NT2/D1 (cell line): ENCODE data around the gene HNRNPUL1.

Experiments
- DNase-seq: peaks from one replicate; pipeline ENCODE4 v3.0.0-alpha.2; 2011; ENCODE audit warnings: low read depth, low spot score
- H3K27me3 ChIP-seq: 2 replicates; pipeline ENCODE4 v1.6.0; 2011; ENCODE audit warnings: mild to moderate bottlenecking; ENCODE audit not compliant: insufficient read length, insufficient read depth
- H3K36me3 ChIP-seq: 2 replicates; pipeline ENCODE4 v1.6.1; 2011; ENCODE audit warnings: mild to moderate bottlenecking, low read length, mixed read lengths; ENCODE audit not compliant: insufficient read depth, insufficient read length
- H3K4me1 ChIP-seq: 2 replicates; pipeline ENCODE4 v1.5.1; 2011; ENCODE audit not compliant: insufficient read depth, insufficient read length
- H3K4me3 ChIP-seq: 2 replicates; pipeline ENCODE4 v1.5.1; 2011; ENCODE audit warnings: low read depth; ENCODE audit not compliant: insufficient read length
- H3K9ac ChIP-seq: 2 replicates; pipeline ENCODE4 v1.6.0; 2011; ENCODE audit warnings: low read depth; ENCODE audit not compliant: insufficient read length
- H3K9me3 ChIP-seq: 2 replicates; pipeline ENCODE4 v1.5.1; 2011; ENCODE audit warnings: mild to moderate bottlenecking, low read length; ENCODE audit not compliant: insufficient read depth
- SUZ12 ChIP-seq: IDR thresholded peaks from 2 replicates; pipeline ENCODE4 v1.6.1; 2011; ENCODE audit not compliant: insufficient read length, insufficient read depth; ENCODE audit errors: extremely low read depth
- YY1 ChIP-seq: IDR thresholded peaks from 2 replicates; pipeline ENCODE4 v1.6.1; 2011; ENCODE audit not compliant: insufficient read length, insufficient read depth
- ZNF274 ChIP-seq: IDR thresholded peaks from 2 replicates; pipeline ENCODE4 v1.6.1; 2011; ENCODE audit warnings: mild to moderate bottlenecking, low read depth, low read length

The HNRNPUL1 gene

GRCh38 chr19:41327576-41328156, 63.5 kb downstream of the HNRNPUL1 start:
- H3K9me3 ChIP-seq, result no peaks in the 10 kb centered on the region
- H3K4me3 ChIP-seq, result no peak overlapping the region
- H3K36me3 ChIP-seq, result peaks cover 32% of the 10 kb centered on the region
- H3K4me1 ChIP-seq, result peaks cover 29% of the 10 kb centered on the region
- no peak overlapping the region for H3K9ac ChIP-seq
- no peaks in the 10 kb centered on the region for H3K27me3 ChIP-seq
- no peak for DNase-seq
- TF ChIP-seq ZNF274 (no peak), YY1 (no peak), SUZ12 (no peak)

- Histone ChIP-seq H3K36me3 (peaks cover 34% of the 10 kb centered on the region), H3K4me1 (peaks cover 24% of the 10 kb centered on the region), H3K9me3 (no peaks in the 10 kb centered on the region), H3K27me3 (no peaks in the 10 kb centered on the region), H3K9ac (no peak overlapping the region), H3K4me3 (no peak overlapping the region)
- TF ChIP-seq YY1 (no peak), SUZ12 (no peak), ZNF274 (no peak)
- no peak for DNase-seq
Observed at GRCh38 chr19:41328157-41328841, 64.1 kb downstream of the HNRNPUL1 start.

GRCh38 chr19:41328842-41329225, 64.7 kb downstream of the HNRNPUL1 start:
- Histone ChIP-seq H3K9me3 (no peaks in the 10 kb centered on the region), H3K27me3 (no peaks in the 10 kb centered on the region), H3K36me3 (peaks cover 34% of the 10 kb centered on the region), H3K9ac (no peak overlapping the region), H3K4me3 (no peak overlapping the region), H3K4me1 (peaks cover 21% of the 10 kb centered on the region)
- TF ChIP-seq YY1 (no peak), SUZ12 (no peak), ZNF274 (no peak)
- no peak for DNase-seq

GRCh38 chr19:41330481-41330880, 66.3 kb downstream of the HNRNPUL1 start:
- TF ChIP-seq SUZ12, result no peak
- TF ChIP-seq ZNF274, result no peak
- no peak for TF ChIP-seq YY1
- no peak for DNase-seq
- no peak overlapping the region for H3K9ac ChIP-seq
- H3K27me3 ChIP-seq, result no peaks in the 10 kb centered on the region
- H3K4me3 ChIP-seq, result no peak overlapping the region
- peaks cover 15% of the 10 kb centered on the region for H3K4me1 ChIP-seq
- peaks cover 37% of the 10 kb centered on the region for H3K36me3 ChIP-seq
- no peaks in the 10 kb centered on the region for H3K9me3 ChIP-seq

- H3K36me3 ChIP-seq, result peaks cover 38% of the 10 kb centered on the region
- H3K27me3 ChIP-seq, result no peaks in the 10 kb centered on the region
- no peak overlapping the region for H3K4me3 ChIP-seq
- DNase-seq, result no peak
- peaks cover 9% of the 10 kb centered on the region for H3K4me1 ChIP-seq
- no peak overlapping the region for H3K9ac ChIP-seq
- no peaks in the 10 kb centered on the region for H3K9me3 ChIP-seq
- no peak for TF ChIP-seq ZNF274
- no peak for TF ChIP-seq YY1
- TF ChIP-seq SUZ12, result no peak
Observed at GRCh38 chr19:41330946-41331678, 66.9 kb downstream of the HNRNPUL1 start.

- Histone ChIP-seq H3K27me3 (no peaks in the 10 kb centered on the region), H3K4me3 (no peak overlapping the region), H3K36me3 (peaks cover 38% of the 10 kb centered on the region), H3K9ac (no peak overlapping the region), H3K4me1 (peaks cover 6% of the 10 kb centered on the region), H3K9me3 (no peaks in the 10 kb centered on the region)
- TF ChIP-seq SUZ12, result no peak
- no peak for TF ChIP-seq ZNF274
- no peak for TF ChIP-seq YY1
- no peak for DNase-seq
Observed at GRCh38 chr19:41332000-41332399, 67.8 kb downstream of the HNRNPUL1 start.

GRCh38 chr19:41332468-41332867, 68.3 kb downstream of the HNRNPUL1 start:
- Histone ChIP-seq H3K4me3 (no peak overlapping the region), H3K4me1 (peaks cover 3% of the 10 kb centered on the region), H3K36me3 (peaks cover 38% of the 10 kb centered on the region), H3K27me3 (no peaks in the 10 kb centered on the region), H3K9ac (no peak overlapping the region), H3K9me3 (no peaks in the 10 kb centered on the region)
- TF ChIP-seq SUZ12, result no peak
- no peak for TF ChIP-seq ZNF274
- TF ChIP-seq YY1, result no peak
- no peak for DNase-seq
